ENCODE data around the gene AK5. TPM values are rescaled to one million over a fixed set of nuclear protein-coding genes. Genes with fewer than 3 reads are reported as not detected.

The AK5 gene
- total RNA-seq, 1 donor from 2014 or later: not detected

GRCh38 chr1:77238462-77238861 lies 43.4 kb upstream of the AK5 start:
- TF ChIP-seq, protein P1, sequence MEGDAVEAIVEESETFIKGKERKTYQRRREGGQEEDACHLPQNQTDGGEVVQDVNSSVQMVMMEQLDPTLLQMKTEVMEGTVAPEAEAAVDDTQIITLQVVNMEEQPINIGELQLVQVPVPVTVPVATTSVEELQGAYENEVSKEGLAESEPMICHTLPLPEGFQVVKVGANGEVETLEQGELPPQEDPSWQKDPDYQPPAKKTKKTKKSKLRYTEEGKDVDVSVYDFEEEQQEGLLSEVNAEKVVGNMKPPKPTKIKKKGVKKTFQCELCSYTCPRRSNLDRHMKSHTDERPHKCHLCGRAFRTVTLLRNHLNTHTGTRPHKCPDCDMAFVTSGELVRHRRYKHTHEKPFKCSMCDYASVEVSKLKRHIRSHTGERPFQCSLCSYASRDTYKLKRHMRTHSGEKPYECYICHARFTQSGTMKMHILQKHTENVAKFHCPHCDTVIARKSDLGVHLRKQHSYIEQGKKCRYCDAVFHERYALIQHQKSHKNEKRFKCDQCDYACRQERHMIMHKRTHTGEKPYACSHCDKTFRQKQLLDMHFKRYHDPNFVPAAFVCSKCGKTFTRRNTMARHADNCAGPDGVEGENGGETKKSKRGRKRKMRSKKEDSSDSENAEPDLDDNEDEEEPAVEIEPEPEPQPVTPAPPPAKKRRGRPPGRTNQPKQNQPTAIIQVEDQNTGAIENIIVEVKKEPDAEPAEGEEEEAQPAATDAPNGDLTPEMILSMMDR (IDR thresholded peaks at IDR 0.05; ENCODE audit: unreplicated experiment): no peak
- Mint-ChIP-seq H3K27me3 (ENCODE audit: unreplicated experiment) (no peaks in the 10 kb centered on the region), H3K4me1 (ENCODE audit: unreplicated experiment) (no peaks in the 10 kb centered on the region), H3K9me3 (ENCODE audit: unreplicated experiment) (no peaks in the 10 kb centered on the region), H3K27ac (ENCODE audit: unreplicated experiment) (no peak overlapping the region), H3K4me3 (ENCODE audit: unreplicated experiment) (no peak overlapping the region), H3K36me3 (ENCODE audit: low read depth, unreplicated experiment) (no peaks in the 10 kb centered on the region)
- no peak for DNase-seq (ENCODE audit: low spot score)

GRCh38 chr1:77239311-77239710 lies 42.5 kb upstream of the AK5 start:
- Mint-ChIP-seq H3K36me3 (ENCODE audit: low read depth, unreplicated experiment) (no peaks in the 10 kb centered on the region), H3K27me3 (ENCODE audit: unreplicated experiment) (no peaks in the 10 kb centered on the region), H3K4me1 (ENCODE audit: unreplicated experiment) (no peaks in the 10 kb centered on the region), H3K27ac (ENCODE audit: unreplicated experiment) (no peak overlapping the region), H3K9me3 (ENCODE audit: unreplicated experiment) (no peaks in the 10 kb centered on the region), H3K4me3 (ENCODE audit: unreplicated experiment) (no peak overlapping the region)
- TF ChIP-seq, protein P1 (IDR thresholded peaks at IDR 0.05; ENCODE audit: unreplicated experiment): no peak
- no peak for DNase-seq (ENCODE audit: low spot score)

DNA sequence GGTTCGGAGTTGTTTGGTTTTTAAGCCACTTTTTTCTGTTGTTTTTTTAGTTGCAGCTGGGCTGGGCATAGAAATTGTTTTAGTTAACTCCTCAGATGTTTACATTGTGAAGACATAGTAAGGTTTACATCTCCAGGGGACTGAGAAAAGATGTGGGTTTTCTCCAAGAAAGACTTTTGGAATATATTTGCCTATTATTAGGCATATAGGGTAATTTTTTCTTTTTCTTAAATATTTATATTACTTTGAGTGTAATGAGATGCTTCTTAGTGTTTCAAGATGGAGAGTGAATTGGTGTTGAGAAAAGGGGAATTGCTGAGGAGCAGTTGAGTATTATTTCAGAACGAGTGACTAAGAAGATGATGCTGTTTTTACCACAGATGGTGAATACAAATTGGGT lies 36.0 kb upstream of the AK5 start:
- peaks cover 9% of the 10 kb centered on the region for H3K36me3 Mint-ChIP-seq (ENCODE audit: low read depth, unreplicated experiment)
- H3K9me3 Mint-ChIP-seq (ENCODE audit: unreplicated experiment): peaks cover 4% of the 10 kb centered on the region
- TF ChIP-seq, protein P1 (IDR thresholded peaks at IDR 0.05; ENCODE audit: unreplicated experiment): no peak
- H3K4me1 Mint-ChIP-seq (ENCODE audit: unreplicated experiment): no peaks in the 10 kb centered on the region
- H3K27me3 Mint-ChIP-seq (ENCODE audit: unreplicated experiment): no peaks in the 10 kb centered on the region
- no peak overlapping the region for H3K27ac Mint-ChIP-seq (ENCODE audit: unreplicated experiment)
- no peak overlapping the region for H3K4me3 Mint-ChIP-seq (ENCODE audit: unreplicated experiment)
- DNase-seq (ENCODE audit: low spot score): no peak

GRCh38 chr1:77250126-77250525 lies 31.7 kb upstream of the AK5 start:
- DNase-seq (ENCODE audit: low spot score): no peak
- H3K4me1 Mint-ChIP-seq (ENCODE audit: unreplicated experiment): no peaks in the 10 kb centered on the region
- no peak overlapping the region for H3K27ac Mint-ChIP-seq (ENCODE audit: unreplicated experiment)
- peaks cover 9% of the 10 kb centered on the region for H3K36me3 Mint-ChIP-seq (ENCODE audit: low read depth, unreplicated experiment)
- H3K27me3 Mint-ChIP-seq (ENCODE audit: unreplicated experiment): no peaks in the 10 kb centered on the region
- H3K9me3 Mint-ChIP-seq (ENCODE audit: unreplicated experiment): peaks cover 4% of the 10 kb centered on the region
- H3K4me3 Mint-ChIP-seq (ENCODE audit: unreplicated experiment): no peak overlapping the region
- TF ChIP-seq, protein P1 (IDR thresholded peaks at IDR 0.05; ENCODE audit: unreplicated experiment): no peak

GRCh38 chr1:77253211-77253610 lies 28.6 kb upstream of the AK5 start:
- no peak for DNase-seq (ENCODE audit: low spot score)
- Mint-ChIP-seq H3K9me3 (ENCODE audit: unreplicated experiment) (peaks cover 4% of the 10 kb centered on the region), H3K27ac (ENCODE audit: unreplicated experiment) (no peak overlapping the region), H3K4me3 (ENCODE audit: unreplicated experiment) (no peak overlapping the region), H3K36me3 (ENCODE audit: low read depth, unreplicated experiment) (peaks cover 8% of the 10 kb centered on the region), H3K4me1 (ENCODE audit: unreplicated experiment) (no peaks in the 10 kb centered on the region), H3K27me3 (ENCODE audit: unreplicated experiment) (no peaks in the 10 kb centered on the region)
- TF ChIP-seq, protein P1 (IDR thresholded peaks at IDR 0.05; ENCODE audit: unreplicated experiment): no peak

All from endothelial cell (in vitro differentiated cells).